GM12874 (cell line): ENCODE data around the gene TMEM214.

Source experiments
- TF ChIP-seq, protein P1 (sequence below): IDR thresholded peaks from 2 replicates; pipeline ENCODE4 v1.5.1; 2011; ENCODE audit warnings: low read depth, mild to moderate bottlenecking, control low read depth, low read length, moderate library complexity; ENCODE audit not compliant: insufficient read depth

Gene TMEM214

DNA sequence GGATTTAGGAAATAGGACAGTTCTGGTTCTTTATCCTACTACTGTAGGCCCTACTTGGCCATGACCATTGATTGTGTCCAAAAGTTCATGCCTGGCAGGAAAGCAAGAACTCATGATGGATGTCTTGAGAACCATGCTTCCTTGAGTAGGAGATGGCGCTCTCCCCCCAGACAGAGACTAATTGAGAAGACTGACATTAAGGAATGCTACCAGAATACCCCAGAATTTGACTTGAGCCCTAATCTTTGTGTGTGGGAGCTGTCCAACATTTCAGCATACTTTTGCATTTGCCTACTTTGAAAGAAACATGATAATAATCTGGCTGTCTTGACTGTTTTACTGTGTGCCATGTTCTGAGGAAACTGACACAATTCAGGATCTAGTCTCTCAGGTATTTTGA, 39.0 kb upstream of the TMEM214 start:
- TF ChIP-seq, protein P1, sequence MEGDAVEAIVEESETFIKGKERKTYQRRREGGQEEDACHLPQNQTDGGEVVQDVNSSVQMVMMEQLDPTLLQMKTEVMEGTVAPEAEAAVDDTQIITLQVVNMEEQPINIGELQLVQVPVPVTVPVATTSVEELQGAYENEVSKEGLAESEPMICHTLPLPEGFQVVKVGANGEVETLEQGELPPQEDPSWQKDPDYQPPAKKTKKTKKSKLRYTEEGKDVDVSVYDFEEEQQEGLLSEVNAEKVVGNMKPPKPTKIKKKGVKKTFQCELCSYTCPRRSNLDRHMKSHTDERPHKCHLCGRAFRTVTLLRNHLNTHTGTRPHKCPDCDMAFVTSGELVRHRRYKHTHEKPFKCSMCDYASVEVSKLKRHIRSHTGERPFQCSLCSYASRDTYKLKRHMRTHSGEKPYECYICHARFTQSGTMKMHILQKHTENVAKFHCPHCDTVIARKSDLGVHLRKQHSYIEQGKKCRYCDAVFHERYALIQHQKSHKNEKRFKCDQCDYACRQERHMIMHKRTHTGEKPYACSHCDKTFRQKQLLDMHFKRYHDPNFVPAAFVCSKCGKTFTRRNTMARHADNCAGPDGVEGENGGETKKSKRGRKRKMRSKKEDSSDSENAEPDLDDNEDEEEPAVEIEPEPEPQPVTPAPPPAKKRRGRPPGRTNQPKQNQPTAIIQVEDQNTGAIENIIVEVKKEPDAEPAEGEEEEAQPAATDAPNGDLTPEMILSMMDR, result no peak

DNA sequence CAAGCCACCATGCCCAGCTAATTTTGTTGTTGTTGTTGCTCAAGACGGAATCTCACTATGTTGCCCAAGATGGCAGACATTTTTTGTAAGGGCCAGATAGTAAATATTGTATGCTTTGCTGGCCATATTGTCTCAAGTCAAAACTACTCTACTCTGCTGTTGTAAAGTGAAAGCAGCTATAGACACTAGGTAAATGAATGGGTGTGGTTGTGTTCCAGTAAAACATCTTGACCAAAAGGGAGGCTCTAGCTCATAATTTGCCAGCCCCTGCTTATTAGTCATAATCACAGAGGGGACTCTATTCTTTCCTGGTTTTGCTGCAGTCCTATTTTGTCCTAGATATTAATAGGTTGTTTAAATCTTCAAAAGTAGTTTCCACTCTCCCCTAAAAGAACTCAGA, 37.8 kb upstream of the TMEM214 start:
- TF ChIP-seq, protein P1, result no peak

DNA sequence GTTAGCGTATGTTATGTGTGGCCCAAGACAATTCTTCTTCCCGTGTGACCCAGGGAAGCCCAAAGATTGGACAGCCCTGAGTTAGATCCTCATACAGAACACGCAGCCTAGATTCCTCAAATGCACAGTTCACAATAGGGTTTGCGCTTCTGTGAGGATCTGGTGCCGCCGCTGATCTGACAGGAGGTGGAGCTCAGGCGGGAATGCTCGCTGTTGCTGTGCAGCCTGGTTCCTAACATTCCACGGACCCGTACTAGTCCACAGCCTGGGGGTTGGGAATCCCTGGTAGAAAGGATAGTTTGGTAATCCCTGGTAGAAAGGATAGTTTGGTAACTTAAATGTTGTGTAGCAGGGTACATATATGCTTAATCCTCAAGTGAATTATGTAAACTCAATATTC, 35.4 kb upstream of the TMEM214 start:
- TF ChIP-seq, protein P1, result no peak

DNA sequence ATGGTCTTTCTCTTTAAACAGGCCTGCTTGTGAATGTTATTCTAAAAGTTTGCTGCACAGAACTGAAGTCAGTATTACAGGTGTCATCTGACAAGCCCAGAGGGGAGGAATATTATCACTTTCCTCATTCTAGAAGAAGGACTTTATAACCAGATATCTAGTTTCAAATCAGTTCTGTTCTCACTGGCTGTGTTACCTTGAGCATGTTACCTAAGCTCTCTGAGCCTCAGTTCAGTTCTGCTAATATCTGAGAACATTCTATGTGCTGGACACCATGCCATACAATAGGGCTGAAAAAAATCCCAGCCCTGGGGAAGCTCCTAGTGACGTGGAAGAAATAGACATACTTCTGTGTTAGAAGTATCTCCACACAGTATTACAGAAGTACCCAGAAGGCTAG, 34.4 kb upstream of the TMEM214 start:
- TF ChIP-seq, protein P1, result no peak

DNA sequence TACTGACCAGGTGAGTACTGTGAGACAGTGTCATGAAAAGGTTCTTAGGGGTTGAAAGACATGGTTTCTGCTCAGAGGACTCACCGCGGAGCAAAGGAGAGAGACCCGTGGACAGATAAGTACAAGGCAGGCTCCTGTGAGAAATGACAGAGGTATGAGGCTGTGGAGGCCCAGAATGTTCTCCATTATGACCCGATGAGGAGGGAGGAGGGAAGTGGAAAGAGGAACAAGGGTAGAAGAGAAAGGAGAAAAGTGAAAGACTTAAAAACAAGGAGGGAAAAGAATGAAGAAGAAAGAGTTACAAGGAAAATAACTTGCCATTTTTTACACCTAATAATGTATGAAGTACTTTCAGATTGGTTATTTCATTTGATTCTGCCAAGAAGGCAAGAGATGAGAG, 32.5 kb upstream of the TMEM214 start:
- TF ChIP-seq, protein P1, result no peak

DNA sequence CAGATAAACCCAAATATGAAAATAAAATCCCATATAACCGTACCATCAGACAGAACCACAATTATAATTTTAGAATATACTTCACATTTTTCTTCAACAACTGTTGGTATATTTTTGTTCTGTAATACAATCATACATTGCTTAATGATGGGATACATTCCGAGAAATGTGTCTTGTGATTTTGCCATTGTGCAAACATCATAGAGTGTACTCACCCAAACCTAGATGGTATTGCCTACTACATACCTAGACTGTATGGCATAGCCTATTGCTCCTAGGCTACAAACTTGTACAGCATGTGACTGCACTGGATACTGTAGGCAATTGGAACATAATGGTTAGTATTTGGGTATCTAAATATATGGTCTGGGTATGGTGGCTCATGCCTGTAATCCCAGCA, 31.8 kb upstream of the TMEM214 start:
- TF ChIP-seq, protein P1, result no peak

DNA sequence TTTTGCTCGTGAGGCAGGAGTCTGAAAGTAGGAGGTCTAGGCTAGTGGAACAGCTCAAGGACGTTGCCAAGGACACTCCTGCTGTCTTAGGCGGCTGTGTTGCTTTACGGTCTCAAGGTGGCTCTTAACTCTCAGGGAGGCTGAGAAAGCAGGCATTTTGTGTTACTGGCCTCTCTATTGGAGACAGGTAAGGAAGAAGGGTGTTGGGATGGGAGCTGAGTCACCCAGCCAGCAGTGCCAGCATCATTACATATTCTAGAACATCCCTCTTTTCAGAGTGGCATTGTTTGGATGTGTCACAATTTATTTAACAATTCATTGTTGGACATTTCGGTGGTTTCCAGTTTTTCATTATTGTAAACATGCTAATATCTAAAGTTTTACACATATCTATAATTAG, 30.8 kb upstream of the TMEM214 start:
- TF ChIP-seq, protein P1, result no peak

DNA sequence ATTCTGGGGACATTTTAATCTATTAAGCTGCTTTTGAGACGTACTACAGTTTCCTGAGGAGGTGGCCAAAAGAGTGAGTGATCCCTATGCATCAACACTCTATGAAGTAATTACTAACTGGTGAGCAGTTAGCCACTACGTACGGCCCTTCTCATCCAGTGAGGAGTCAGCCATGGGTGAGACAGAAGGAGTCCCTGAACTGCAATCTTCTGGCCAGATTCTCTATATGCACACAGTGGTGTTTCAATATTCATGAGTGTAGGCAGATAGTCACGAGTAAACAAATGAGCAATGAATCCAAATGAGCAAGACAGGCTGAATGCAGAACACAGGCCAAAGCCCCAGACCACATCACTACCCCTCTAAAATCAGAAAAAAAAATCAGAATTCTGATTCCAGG, 29.8 kb upstream of the TMEM214 start:
- TF ChIP-seq, protein P1, result no peak
